Osteocyte (in vitro differentiated cells): ENCODE measurements around the gene TPBG. TPM values are rescaled to one million over a fixed set of nuclear protein-coding genes. Genes with fewer than 3 reads are reported as not detected.

Source experiments
- DNase-seq: peaks from one replicate; pipeline ENCODE4 v3.0.0; 2021; ENCODE audit warnings: mixed read lengths; ENCODE audit not compliant: unreplicated experiment; ENCODE audit errors: extremely low spot score
- H3K27ac Mint-ChIP-seq: one replicate; pipeline ENCODE4 v1.8.0; 2021; ENCODE audit warnings: mild to moderate bottlenecking, mixed read lengths; ENCODE audit not compliant: unreplicated experiment
- H3K27me3 Mint-ChIP-seq: one replicate; pipeline ENCODE4 v1.8.0; 2021; ENCODE audit warnings: mixed read lengths; ENCODE audit not compliant: unreplicated experiment
- H3K36me3 Mint-ChIP-seq: one replicate; pipeline ENCODE4 v1.8.0; 2021; ENCODE audit warnings: mixed read lengths; ENCODE audit not compliant: unreplicated experiment
- H3K4me1 Mint-ChIP-seq: one replicate; pipeline ENCODE4 v1.8.0; 2021; ENCODE audit warnings: mixed read lengths; ENCODE audit not compliant: unreplicated experiment
- H3K4me3 Mint-ChIP-seq: one replicate; pipeline ENCODE4 v1.8.0; 2021; ENCODE audit warnings: mild to moderate bottlenecking, moderate library complexity, mixed read lengths; ENCODE audit not compliant: unreplicated experiment
- H3K9me3 Mint-ChIP-seq: one replicate; pipeline ENCODE4 v1.8.0; 2021; ENCODE audit warnings: mixed read lengths; ENCODE audit not compliant: unreplicated experiment
- total RNA-seq: library from RNA; stranded (reverse); gene quantifications from 2 replicates; pipeline ENCODE4 v1.2.1, GENCODE V29; 2021
- TF ChIP-seq, protein P1 (sequence below): fragments of 200-600 bp; sonication (generic); IDR thresholded peaks from 2 replicates; pipeline ENCODE4 v1.5.0; 2021; ENCODE audit warnings: antibody characterized with exemption, mild to moderate bottlenecking, moderate library complexity

Gene TPBG
- total RNA-seq, 1 donor from 2014 or later, result 47.1 TPM

DNA sequence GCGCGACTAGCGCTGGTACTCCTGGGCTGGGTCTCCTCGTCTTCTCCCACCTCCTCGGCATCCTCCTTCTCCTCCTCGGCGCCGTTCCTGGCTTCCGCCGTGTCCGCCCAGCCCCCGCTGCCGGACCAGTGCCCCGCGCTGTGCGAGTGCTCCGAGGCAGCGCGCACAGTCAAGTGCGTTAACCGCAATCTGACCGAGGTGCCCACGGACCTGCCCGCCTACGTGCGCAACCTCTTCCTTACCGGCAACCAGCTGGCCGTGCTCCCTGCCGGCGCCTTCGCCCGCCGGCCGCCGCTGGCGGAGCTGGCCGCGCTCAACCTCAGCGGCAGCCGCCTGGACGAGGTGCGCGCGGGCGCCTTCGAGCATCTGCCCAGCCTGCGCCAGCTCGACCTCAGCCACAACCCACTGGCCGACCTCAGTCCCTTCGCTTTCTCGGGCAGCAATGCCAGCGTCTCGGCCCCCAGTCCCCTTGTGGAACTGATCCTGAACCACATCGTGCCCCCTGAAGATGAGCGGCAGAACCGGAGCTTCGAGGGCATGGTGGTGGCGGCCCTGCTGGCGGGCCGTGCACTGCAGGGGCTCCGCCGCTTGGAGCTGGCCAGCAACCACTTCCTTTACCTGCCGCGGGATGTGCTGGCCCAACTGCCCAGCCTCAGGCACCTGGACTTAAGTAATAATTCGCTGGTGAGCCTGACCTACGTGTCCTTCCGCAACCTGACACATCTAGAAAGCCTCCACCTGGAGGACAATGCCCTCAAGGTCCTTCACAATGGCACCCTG is 1.6 kb downstream of the TPBG start:
- Mint-ChIP-seq H3K27ac (peak overlapping the region; percentile 69), H3K9me3 (no peaks in the 10 kb centered on the region), H3K27me3 (peaks cover 30% of the 10 kb centered on the region), H3K4me1 (peaks cover 23% of the 10 kb centered on the region), H3K36me3 (peaks cover 11% of the 10 kb centered on the region), H3K4me3 (peak overlapping the region; percentile 96)
- TF ChIP-seq, protein P1, sequence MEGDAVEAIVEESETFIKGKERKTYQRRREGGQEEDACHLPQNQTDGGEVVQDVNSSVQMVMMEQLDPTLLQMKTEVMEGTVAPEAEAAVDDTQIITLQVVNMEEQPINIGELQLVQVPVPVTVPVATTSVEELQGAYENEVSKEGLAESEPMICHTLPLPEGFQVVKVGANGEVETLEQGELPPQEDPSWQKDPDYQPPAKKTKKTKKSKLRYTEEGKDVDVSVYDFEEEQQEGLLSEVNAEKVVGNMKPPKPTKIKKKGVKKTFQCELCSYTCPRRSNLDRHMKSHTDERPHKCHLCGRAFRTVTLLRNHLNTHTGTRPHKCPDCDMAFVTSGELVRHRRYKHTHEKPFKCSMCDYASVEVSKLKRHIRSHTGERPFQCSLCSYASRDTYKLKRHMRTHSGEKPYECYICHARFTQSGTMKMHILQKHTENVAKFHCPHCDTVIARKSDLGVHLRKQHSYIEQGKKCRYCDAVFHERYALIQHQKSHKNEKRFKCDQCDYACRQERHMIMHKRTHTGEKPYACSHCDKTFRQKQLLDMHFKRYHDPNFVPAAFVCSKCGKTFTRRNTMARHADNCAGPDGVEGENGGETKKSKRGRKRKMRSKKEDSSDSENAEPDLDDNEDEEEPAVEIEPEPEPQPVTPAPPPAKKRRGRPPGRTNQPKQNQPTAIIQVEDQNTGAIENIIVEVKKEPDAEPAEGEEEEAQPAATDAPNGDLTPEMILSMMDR, result peak; percentile 13
- peak; percentile 85 for DNase-seq

DNA sequence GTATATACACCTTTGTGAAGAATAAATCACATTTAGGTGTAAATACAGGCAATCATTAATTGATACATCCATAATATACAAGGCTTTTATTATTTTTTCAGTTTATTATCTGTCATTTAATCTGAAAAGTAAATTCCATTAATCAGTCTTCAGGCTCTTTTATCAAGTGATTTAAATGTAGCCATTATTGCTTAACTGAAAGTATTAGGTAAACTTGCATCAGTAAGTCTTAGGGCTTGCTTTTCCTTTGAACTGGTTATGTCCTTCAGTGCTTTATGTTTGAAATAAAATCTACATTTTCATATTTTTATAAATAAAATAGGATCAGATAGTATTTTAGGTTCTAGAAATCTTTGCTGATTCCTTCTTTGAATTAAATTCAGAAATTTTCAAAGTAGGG is 4.1 kb downstream of the TPBG start:
- Mint-ChIP-seq H3K27ac (no peak overlapping the region), H3K4me3 (no peak overlapping the region), H3K27me3 (peaks cover 5% of the 10 kb centered on the region), H3K36me3 (peaks cover 13% of the 10 kb centered on the region), H3K4me1 (peaks cover 30% of the 10 kb centered on the region), H3K9me3 (no peaks in the 10 kb centered on the region)
- DNase-seq, result no peak
- TF ChIP-seq, protein P1, result no peak

DNA sequence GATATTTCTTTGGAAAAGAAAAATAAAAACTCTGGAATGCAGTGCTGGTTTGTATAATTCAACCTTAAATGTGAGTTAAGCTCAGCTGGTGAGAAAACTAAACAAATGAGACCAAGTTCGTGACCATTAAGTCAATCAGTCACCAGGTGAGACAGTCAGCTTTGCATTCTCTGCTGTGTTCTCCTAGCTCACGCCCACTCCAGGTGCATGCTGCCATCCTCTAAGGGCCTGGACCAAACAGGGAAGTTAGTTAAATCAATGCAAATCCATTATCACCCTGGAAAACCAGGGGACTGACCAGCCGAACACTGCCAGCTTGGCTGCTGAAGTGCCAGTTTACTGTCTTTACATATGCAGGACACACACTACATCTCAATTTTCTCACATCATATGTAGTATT is 7.2 kb downstream of the TPBG start:
- H3K9me3 Mint-ChIP-seq, result no peaks in the 10 kb centered on the region
- TF ChIP-seq, protein P1, result no peak
- H3K4me1 Mint-ChIP-seq, result peaks cover 17% of the 10 kb centered on the region
- no peak for DNase-seq
- no peak overlapping the region for H3K4me3 Mint-ChIP-seq
- H3K27me3 Mint-ChIP-seq, result no peaks in the 10 kb centered on the region
- no peak overlapping the region for H3K27ac Mint-ChIP-seq
- peaks cover 12% of the 10 kb centered on the region for H3K36me3 Mint-ChIP-seq

DNA sequence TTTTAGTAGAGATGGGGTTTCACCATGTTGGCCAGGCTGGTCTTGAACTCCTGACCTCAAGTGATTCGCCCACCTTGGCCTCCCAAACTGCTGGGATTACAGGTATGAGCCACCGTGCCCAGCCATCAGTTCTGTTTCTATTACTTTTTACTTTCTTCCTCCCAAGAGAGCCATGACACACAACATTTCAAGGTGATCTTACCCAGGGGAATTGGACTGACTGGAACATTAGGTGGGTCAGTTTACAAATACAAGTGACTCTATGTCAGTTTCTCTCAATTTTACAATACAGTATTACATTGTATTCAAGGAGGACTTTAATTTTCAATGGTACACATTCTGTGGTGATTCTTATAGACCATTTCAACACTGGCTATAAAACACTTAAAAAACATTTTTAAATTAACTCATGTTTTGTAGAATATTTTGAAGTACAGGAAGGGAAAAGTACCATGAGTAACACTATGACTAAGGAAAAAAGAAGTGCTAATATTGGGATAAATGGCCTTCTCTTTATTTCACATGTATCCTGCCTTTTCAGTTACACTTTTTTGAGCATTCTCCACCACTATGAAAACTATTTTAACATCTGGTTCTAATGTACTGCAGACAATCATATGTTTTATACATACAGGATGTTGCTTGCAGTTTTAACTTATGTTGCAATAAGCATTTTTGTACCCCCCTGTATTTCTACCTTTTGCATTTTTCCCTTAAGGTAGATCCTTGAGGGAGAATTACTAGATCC is 8.4 kb downstream of the TPBG start:
- Mint-ChIP-seq H3K9me3 (no peaks in the 10 kb centered on the region), H3K36me3 (peaks cover 2% of the 10 kb centered on the region), H3K4me3 (no peak overlapping the region), H3K27ac (peak overlapping the region; percentile 6), H3K27me3 (no peaks in the 10 kb centered on the region), H3K4me1 (peaks cover 13% of the 10 kb centered on the region)
- TF ChIP-seq, protein P1, result no peak
- DNase-seq, result no peak

DNA sequence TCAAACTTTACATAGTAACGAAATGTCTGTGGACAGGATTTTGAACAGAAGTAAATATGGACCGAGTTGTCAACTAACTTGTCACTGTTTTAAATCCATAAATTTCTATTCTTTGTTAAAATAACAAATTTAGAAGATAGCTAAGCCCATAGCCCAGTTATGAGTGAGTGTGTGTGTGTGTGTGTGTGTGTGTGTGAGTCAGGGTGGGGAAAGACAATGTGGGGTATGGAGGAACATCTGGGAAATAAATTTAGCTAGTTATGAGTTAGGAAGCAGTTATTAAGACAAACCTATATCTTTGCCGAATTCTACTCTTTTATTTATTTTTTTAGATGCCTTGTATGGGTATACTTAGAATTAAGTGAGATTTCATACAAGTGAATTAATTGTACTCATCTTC is 9.0 kb downstream of the TPBG start:
- no peak for DNase-seq
- TF ChIP-seq, protein P1, result no peak
- H3K27ac Mint-ChIP-seq, result no peak overlapping the region
- H3K9me3 Mint-ChIP-seq, result no peaks in the 10 kb centered on the region
- no peaks in the 10 kb centered on the region for H3K27me3 Mint-ChIP-seq
- H3K4me1 Mint-ChIP-seq, result peaks cover 14% of the 10 kb centered on the region
- peaks cover 2% of the 10 kb centered on the region for H3K36me3 Mint-ChIP-seq
- H3K4me3 Mint-ChIP-seq, result no peak overlapping the region
